Peyer's patch (tissue), 4 donors: ENCODE data around the gene CST3. TPM values are rescaled to one million over a fixed set of nuclear protein-coding genes. Genes with fewer than 3 reads are reported as not detected.

Source experiments
- DNase-seq, 3 donors: peaks; one replicate each; pipeline ENCODE4 v3.0.0-alpha.2; 2017 to 2019
- H3K27ac ChIP-seq, 4 donors: fragments of 200-600 bp; sonication (generic); one replicate each; pipeline ENCODE4 v1.5.1; 2016 to 2019
- H3K27me3 ChIP-seq, 2 donors: fragments of 200-600 bp; sonication (generic); one replicate each; pipeline ENCODE4 v1.5.1; 2019
- H3K36me3 ChIP-seq, 3 donors: fragments of 200-600 bp; sonication (generic); one replicate each; pipeline ENCODE4 v1.5.1; 2016 to 2019
- H3K4me1 ChIP-seq, 4 donors: fragments of 200-600 bp; sonication (generic); one replicate each; pipeline ENCODE4 v1.5.1; 2016 to 2019
- H3K4me3 ChIP-seq, 4 donors: fragments of 200-600 bp; sonication (generic); 1 replicate in 3 of 4; 2 replicates in 1 of 4; pipeline ENCODE4 v1.5.1; 2016 to 2019; ENCODE audit warnings: mild to moderate bottlenecking in 1 of 4
- H3K9me3 ChIP-seq, 4 donors: fragments of 200-600 bp; sonication (generic); one replicate each; pipeline ENCODE4 v1.5.1; 2016 to 2019; ENCODE audit warnings: mild to moderate bottlenecking in 1 of 4
- CTCF ChIP-seq, 6 experiments: fragments of 450-650 bp in 4 of 6; fragments of 200-600 bp in 2 of 6; sonication (generic) in 1 of 6; IDR thresholded peaks; one replicate each; pipeline ENCODE4 v1.5.1; 2017 to 2019; ENCODE audit warnings: antibody characterized with exemption in 6 of 6, mild to moderate bottlenecking in 3 of 6, moderate library complexity in 1 of 6
- POLR2A ChIP-seq, 2 donors: fragments of 450-650 bp; IDR thresholded peaks; one replicate each; pipeline ENCODE4 v1.5.1; 2017; ENCODE audit warnings: antibody characterized with exemption in 2 of 2, mild to moderate bottlenecking in 2 of 2, moderate library complexity in 2 of 2
- total RNA-seq, 4 donors: library from RNA; depleted of rRNA; stranded (reverse); fragments of >200 nt; gene quantifications; one replicate each; pipeline ENCODE4 v1.1.0, GENCODE V29; 2016

CST3 gene
- total RNA-seq, 4 donors from 2014 or later: 221 to 1,587 (median 1,027) TPM

GRCh38 chr20:23604306-23604705 is 33.4 kb downstream of the CST3 start:
- H3K4me3 ChIP-seq: no peak overlapping the region
- TF ChIP-seq CTCF (IDR thresholded peaks at IDR 0.05) (no peak), POLR2A (IDR thresholded peaks at IDR 0.05) (no peak)
- no peak overlapping the region for H3K27ac ChIP-seq
- no peaks in the 10 kb centered on the region for H3K9me3 ChIP-seq
- H3K27me3 ChIP-seq: no peaks in the 10 kb centered on the region
- no peaks in the 10 kb centered on the region for H3K4me1 ChIP-seq
- no peaks in the 10 kb centered on the region for H3K36me3 ChIP-seq
- no peak for DNase-seq

GRCh38 chr20:23603321-23603720 is 34.4 kb downstream of the CST3 start:
- H3K36me3 ChIP-seq: no peaks in the 10 kb centered on the region
- no peak for DNase-seq
- H3K4me1 ChIP-seq: no peaks in the 10 kb centered on the region
- no peak overlapping the region for H3K27ac ChIP-seq
- H3K9me3 ChIP-seq: no peaks in the 10 kb centered on the region
- H3K4me3 ChIP-seq: no peak overlapping the region
- no peaks in the 10 kb centered on the region for H3K27me3 ChIP-seq
- TF ChIP-seq POLR2A (IDR thresholded peaks at IDR 0.05) (no peak), CTCF (IDR thresholded peaks at IDR 0.05) (no peak)

- TF ChIP-seq CTCF (IDR thresholded peaks at IDR 0.05) (no peak), POLR2A (IDR thresholded peaks at IDR 0.05) (no peak)
- Histone ChIP-seq H3K27me3 (no peaks in the 10 kb centered on the region), H3K27ac (no peak overlapping the region), H3K4me3 (no peak overlapping the region), H3K36me3 (no peaks in the 10 kb centered on the region), H3K4me1 (no peaks in the 10 kb centered on the region), H3K9me3 (no peaks in the 10 kb centered on the region)
- no peak for DNase-seq
Observed at GRCh38 chr20:23602699-23603098, 35.1 kb downstream of the CST3 start.

- H3K27me3 ChIP-seq: no peaks in the 10 kb centered on the region
- no peak overlapping the region for H3K27ac ChIP-seq
- no peak for TF ChIP-seq POLR2A (IDR thresholded peaks at IDR 0.05)
- no peak for TF ChIP-seq CTCF (IDR thresholded peaks at IDR 0.05)
- no peaks in the 10 kb centered on the region for H3K9me3 ChIP-seq
- no peaks in the 10 kb centered on the region for H3K4me1 ChIP-seq
- H3K4me3 ChIP-seq: no peak overlapping the region
- H3K36me3 ChIP-seq: no peaks in the 10 kb centered on the region
- no peak for DNase-seq
Observed at GRCh38 chr20:23602241-23602640, 35.5 kb downstream of the CST3 start.

GRCh38 chr20:23601715-23602114 is 36.0 kb downstream of the CST3 start:
- TF ChIP-seq POLR2A (IDR thresholded peaks at IDR 0.05) (no peak), CTCF (IDR thresholded peaks at IDR 0.05) (no peak)
- no peaks in the 10 kb centered on the region for H3K4me1 ChIP-seq
- no peaks in the 10 kb centered on the region for H3K36me3 ChIP-seq
- no peak for DNase-seq
- no peaks in the 10 kb centered on the region for H3K27me3 ChIP-seq
- H3K4me3 ChIP-seq: no peak overlapping the region
- no peak overlapping the region for H3K27ac ChIP-seq
- no peaks in the 10 kb centered on the region for H3K9me3 ChIP-seq

- TF ChIP-seq POLR2A (IDR thresholded peaks at IDR 0.05): no peak
- no peak for TF ChIP-seq CTCF (IDR thresholded peaks at IDR 0.05)
- no peak for DNase-seq
- H3K9me3 ChIP-seq: no peaks in the 10 kb centered on the region
- no peaks in the 10 kb centered on the region for H3K4me1 ChIP-seq
- no peaks in the 10 kb centered on the region for H3K27me3 ChIP-seq
- no peak overlapping the region for H3K27ac ChIP-seq
- H3K36me3 ChIP-seq: no peaks in the 10 kb centered on the region
- H3K4me3 ChIP-seq: no peak overlapping the region
Observed at GRCh38 chr20:23598481-23598880, 39.3 kb downstream of the CST3 start.
